ACC112 (cell line): ENCODE measurements around the gene ABCB8.
A peak's percentile ranks its signal among the peaks of the same experiment; 100 is the strongest.
"Not testable (repeated sequence)": the region's sequence is repeated elsewhere in the genome, so short reads cannot be mapped to it uniquely, and the experiment has no call there.

ENCODE experiments used
- H2AFZ ChIP-seq: fragments of 200-600 bp; sonication (generic); one replicate; pipeline ENCODE4 v1.6.0; 2017; ENCODE audit warnings: antibody characterized with exemption, low read length; ENCODE audit not compliant: unreplicated experiment
- H3K27ac ChIP-seq: fragments of 200-600 bp; sonication (generic); 2 replicates; pipeline ENCODE4 v1.5.1; 2014; ENCODE audit warnings: low read depth, mild to moderate bottlenecking, antibody characterized with exemption, low read length, moderate library complexity
- H3K27me3 ChIP-seq: fragments of 200-600 bp; sonication (generic); 2 replicates; pipeline ENCODE4 v1.6.1; 2014; ENCODE audit warnings: mild to moderate bottlenecking, antibody characterized with exemption, low read length, moderate library complexity, mixed read lengths; ENCODE audit not compliant: insufficient read depth
- H3K36me3 ChIP-seq: fragments of 200-600 bp; sonication (generic); 2 replicates; pipeline ENCODE4 v1.6.1; 2016; ENCODE audit warnings: mild to moderate bottlenecking, antibody characterized with exemption, low read length, moderate library complexity, mixed read lengths; ENCODE audit not compliant: insufficient read depth
- H3K4me1 ChIP-seq: fragments of 200-600 bp; sonication (generic); one replicate; pipeline ENCODE4 v1.6.1; 2016; ENCODE audit warnings: low read length, mixed read lengths; ENCODE audit not compliant: insufficient read depth, unreplicated experiment, control insufficient read depth
- H3K4me3 ChIP-seq: fragments of 200-600 bp; sonication (generic); 2 replicates; pipeline ENCODE4 v1.5.1; 2014; ENCODE audit warnings: mild to moderate bottlenecking, low read depth, low read length
- H3K79me2 ChIP-seq: fragments of 200-600 bp; sonication (generic); one replicate; pipeline ENCODE4 v1.6.0; 2016; ENCODE audit warnings: low read length; ENCODE audit not compliant: control insufficient read depth, unreplicated experiment, insufficient read depth

ABCB8 gene

GRCh38 chr7:151009327-151010036 is 18.8 kb upstream of the ABCB8 start:
- H3K27ac ChIP-seq: no peak overlapping the region
- no peak overlapping the region for H3K4me3 ChIP-seq

GRCh38 chr7:151010037-151010306 is 18.3 kb upstream of the ABCB8 start:
- Histone ChIP-seq H3K4me3 (no peak overlapping the region), H2AFZ (no peak overlapping the region), H3K4me1 (peaks cover 11% of the 10 kb centered on the region), H3K27ac (no peak overlapping the region), H3K79me2 (no peaks in the 10 kb centered on the region), H3K27me3 (peaks cover 2% of the 10 kb centered on the region; the same call in 1 of the 2 replicates), H3K36me3 (no peaks in the 10 kb centered on the region)

More at GRCh38 chr7:151009327-151010036, 18.8 kb upstream of the ABCB8 start:
- H3K27me3 ChIP-seq: peaks cover 2% of the 10 kb centered on the region; the same call in 1 of the 2 replicates
- H3K36me3 ChIP-seq: no peaks in the 10 kb centered on the region
- no peak overlapping the region for H2AFZ ChIP-seq
- peaks cover 11% of the 10 kb centered on the region for H3K4me1 ChIP-seq
- no peaks in the 10 kb centered on the region for H3K79me2 ChIP-seq

GRCh38 chr7:151010307-151011096 is 17.7 kb upstream of the ABCB8 start:
- Histone ChIP-seq H3K4me1 (peaks cover 11% of the 10 kb centered on the region), H2AFZ (peak overlapping the region; percentile 23), H3K27ac (no peak overlapping the region), H3K4me3 (no peak overlapping the region), H3K79me2 (no peaks in the 10 kb centered on the region), H3K36me3 (no peaks in the 10 kb centered on the region), H3K27me3 (no peaks in the 10 kb centered on the region)

- Histone ChIP-seq H3K4me3 (no peak overlapping the region), H2AFZ (peak overlapping the region; percentile 23), H3K4me1 (peaks cover 11% of the 10 kb centered on the region), H3K27ac (no peak overlapping the region), H3K36me3 (no peaks in the 10 kb centered on the region), H3K27me3 (no peaks in the 10 kb centered on the region), H3K79me2 (no peaks in the 10 kb centered on the region)
These were observed 17.2 kb upstream of the ABCB8 start for GRCh38 chr7:151011097-151011409.

- not testable (repeated sequence) for H3K79me2 ChIP-seq, H3K27me3 ChIP-seq, H3K36me3 ChIP-seq, H3K4me3 ChIP-seq, H2AFZ ChIP-seq
- Histone ChIP-seq H3K4me1 (peaks cover 11% of the 10 kb centered on the region), H3K27ac (0 out of 2 replicates have a peak overlapping the region, but pooled peaks have one; percentile 5)
These were observed 16.6 kb upstream of the ABCB8 start for GRCh38 chr7:151011616-151012015.

GRCh38 chr7:151012031-151012692 is 16.1 kb upstream of the ABCB8 start:
- no peaks in the 10 kb centered on the region for H3K79me2 ChIP-seq
- no peaks in the 10 kb centered on the region for H3K27me3 ChIP-seq
- no peak overlapping the region for H3K4me3 ChIP-seq
- 0 out of 2 replicates have a peak overlapping the region, but pooled peaks have one; percentile 5 for H3K27ac ChIP-seq
- no peak overlapping the region for H2AFZ ChIP-seq
- no peaks in the 10 kb centered on the region for H3K36me3 ChIP-seq
- H3K4me1 ChIP-seq: peaks cover 11% of the 10 kb centered on the region

GRCh38 chr7:151012911-151013347 is 15.3 kb upstream of the ABCB8 start:
- Histone ChIP-seq H3K4me3 (peak overlapping the region; percentile 73), H2AFZ (no peak overlapping the region), H3K27ac (no peak overlapping the region), H3K4me1 (peaks cover 11% of the 10 kb centered on the region), H3K36me3 (no peaks in the 10 kb centered on the region), H3K27me3 (no peaks in the 10 kb centered on the region), H3K79me2 (no peaks in the 10 kb centered on the region)

GRCh38 chr7:151013356-151013732 is 14.9 kb upstream of the ABCB8 start:
- no peak overlapping the region for H3K27ac ChIP-seq
- H2AFZ ChIP-seq: no peak overlapping the region
- H3K79me2 ChIP-seq: no peaks in the 10 kb centered on the region
- H3K4me3 ChIP-seq: peak overlapping the region; percentile 73
- H3K36me3 ChIP-seq: no peaks in the 10 kb centered on the region
- peaks cover 11% of the 10 kb centered on the region for H3K4me1 ChIP-seq
- no peaks in the 10 kb centered on the region for H3K27me3 ChIP-seq

GRCh38 chr7:151013733-151014497 is 14.3 kb upstream of the ABCB8 start:
- H2AFZ ChIP-seq: peak overlapping the region; percentile 65
- no peaks in the 10 kb centered on the region for H3K79me2 ChIP-seq
- no peaks in the 10 kb centered on the region for H3K36me3 ChIP-seq
- H3K27ac ChIP-seq: no peak overlapping the region
- H3K27me3 ChIP-seq: peaks cover 2% of the 10 kb centered on the region; the same call in 1 of the 2 replicates
- H3K4me3 ChIP-seq: peak overlapping the region; percentile 73
- H3K4me1 ChIP-seq: peaks cover 12% of the 10 kb centered on the region

GRCh38 chr7:151014950-151015349 is 13.3 kb upstream of the ABCB8 start:
- Histone ChIP-seq H2AFZ (no peak overlapping the region), H3K4me3 (no peak overlapping the region), H3K4me1 (peaks cover 15% of the 10 kb centered on the region), H3K27ac (no peak overlapping the region), H3K27me3 (peaks cover 4% of the 10 kb centered on the region; the same call in 1 of the 2 replicates), H3K36me3 (no peaks in the 10 kb centered on the region), H3K79me2 (no peaks in the 10 kb centered on the region)
